ENCODE data around the gene BRF1.

Gene BRF1

DNA sequence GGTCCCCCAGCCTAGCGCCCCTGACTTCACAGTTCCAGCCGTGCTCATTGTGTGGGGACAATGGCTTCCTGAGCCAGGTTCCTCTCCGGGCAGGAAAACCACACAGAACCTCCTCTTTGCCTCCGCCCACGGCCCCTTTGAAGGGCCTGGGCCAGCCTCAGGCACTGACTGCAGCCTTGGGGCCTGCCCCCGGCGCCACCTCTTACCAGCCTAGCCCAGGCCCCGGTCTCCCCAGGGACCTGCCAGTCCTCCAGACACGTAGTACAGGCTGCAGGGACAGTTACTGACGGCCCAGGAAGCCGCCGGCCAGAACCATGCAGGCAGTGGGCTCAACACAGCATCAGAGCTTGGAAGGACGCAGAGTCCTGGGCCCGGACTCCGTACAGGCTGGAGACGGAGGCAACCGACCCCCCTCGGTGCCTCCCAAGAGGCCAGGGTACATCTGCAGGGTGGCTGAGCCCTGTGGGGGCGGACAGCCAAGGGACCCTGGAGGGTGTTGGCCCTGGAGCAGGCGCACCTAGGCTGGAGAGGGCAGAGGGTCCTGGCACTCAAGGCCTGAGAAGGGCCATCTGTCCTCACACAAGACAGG, 98.8 kb downstream of the BRF1 start:
- TF ChIP-seq, protein P1, sequence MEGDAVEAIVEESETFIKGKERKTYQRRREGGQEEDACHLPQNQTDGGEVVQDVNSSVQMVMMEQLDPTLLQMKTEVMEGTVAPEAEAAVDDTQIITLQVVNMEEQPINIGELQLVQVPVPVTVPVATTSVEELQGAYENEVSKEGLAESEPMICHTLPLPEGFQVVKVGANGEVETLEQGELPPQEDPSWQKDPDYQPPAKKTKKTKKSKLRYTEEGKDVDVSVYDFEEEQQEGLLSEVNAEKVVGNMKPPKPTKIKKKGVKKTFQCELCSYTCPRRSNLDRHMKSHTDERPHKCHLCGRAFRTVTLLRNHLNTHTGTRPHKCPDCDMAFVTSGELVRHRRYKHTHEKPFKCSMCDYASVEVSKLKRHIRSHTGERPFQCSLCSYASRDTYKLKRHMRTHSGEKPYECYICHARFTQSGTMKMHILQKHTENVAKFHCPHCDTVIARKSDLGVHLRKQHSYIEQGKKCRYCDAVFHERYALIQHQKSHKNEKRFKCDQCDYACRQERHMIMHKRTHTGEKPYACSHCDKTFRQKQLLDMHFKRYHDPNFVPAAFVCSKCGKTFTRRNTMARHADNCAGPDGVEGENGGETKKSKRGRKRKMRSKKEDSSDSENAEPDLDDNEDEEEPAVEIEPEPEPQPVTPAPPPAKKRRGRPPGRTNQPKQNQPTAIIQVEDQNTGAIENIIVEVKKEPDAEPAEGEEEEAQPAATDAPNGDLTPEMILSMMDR (IDR thresholded peaks at IDR 0.05): no peak

- TF ChIP-seq, protein P1 (IDR thresholded peaks at IDR 0.05): no peak
Measured at GRCh38 chr14:105201156-105201924, 99.5 kb downstream of the BRF1 start.

DNA sequence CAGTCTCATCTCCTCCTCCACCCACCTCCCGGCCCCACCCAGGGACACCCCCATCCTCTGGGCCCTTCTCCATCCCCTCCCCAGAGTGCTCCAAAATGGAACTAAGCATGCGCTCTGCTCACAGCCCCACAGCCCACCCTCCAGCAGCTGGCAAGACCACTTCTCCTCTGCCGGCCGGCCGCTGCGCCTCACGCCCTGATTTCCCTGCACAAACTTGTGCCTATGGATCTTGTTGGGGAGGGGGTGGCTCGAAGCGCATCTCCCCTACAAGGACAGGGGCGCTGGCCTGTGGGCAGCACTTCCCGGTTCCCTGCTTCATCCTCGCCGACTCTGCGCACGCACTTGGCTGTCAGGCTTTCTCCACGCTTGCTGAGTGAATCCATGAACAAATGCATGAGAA, 100.2 kb downstream of the BRF1 start:
- TF ChIP-seq, protein P1 (IDR thresholded peaks at IDR 0.05): no peak

DNA sequence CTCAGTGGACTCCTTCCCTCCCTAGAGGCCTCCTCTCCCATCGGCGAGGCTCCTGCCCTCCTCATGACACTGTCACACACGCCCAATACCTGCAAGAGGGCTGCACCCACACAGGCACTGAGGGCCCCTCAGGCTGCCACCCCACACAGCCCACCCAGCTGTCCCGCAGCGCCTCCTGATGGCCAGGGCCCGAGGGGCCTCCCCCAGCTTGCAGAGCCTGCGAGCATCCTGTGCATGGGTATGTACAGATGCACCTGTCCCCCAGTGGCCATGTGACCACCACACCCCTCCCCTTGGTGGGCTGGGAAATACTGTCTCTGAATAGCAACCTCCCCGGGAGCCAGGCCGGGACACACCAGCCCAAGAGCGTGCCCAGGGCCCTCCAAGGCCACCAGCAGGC, 100.7 kb downstream of the BRF1 start:
- TF ChIP-seq, protein P1 (IDR thresholded peaks at IDR 0.05): no peak

DNA sequence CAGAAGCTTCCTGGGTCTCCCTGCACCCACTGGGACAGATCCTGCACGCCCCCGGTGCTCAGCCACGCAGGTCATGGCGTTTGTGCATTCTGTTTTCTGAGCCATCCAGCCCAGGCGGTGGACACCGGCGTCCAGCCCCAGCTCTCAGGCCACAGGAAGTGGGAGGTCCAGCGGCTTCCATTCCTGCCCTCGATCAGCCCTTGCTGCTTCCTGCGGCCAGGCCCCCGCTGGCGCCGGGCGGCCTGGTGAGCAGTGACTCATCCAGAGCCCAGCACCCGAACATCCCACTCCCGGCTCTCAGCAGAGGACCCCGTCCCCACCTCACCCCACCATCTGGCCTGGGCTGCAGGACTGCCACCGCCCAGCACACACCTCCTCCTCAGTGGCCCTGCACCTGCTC, 101.7 kb downstream of the BRF1 start:
- TF ChIP-seq, protein P1 (IDR thresholded peaks at IDR 0.05): no peak

GRCh38 chr14:105198588-105198987, 102.2 kb downstream of the BRF1 start:
- TF ChIP-seq, protein P1 (IDR thresholded peaks at IDR 0.05): no peak

GRCh38 chr14:105197211-105197641, 103.6 kb downstream of the BRF1 start:
- TF ChIP-seq, protein P1 (IDR thresholded peaks at IDR 0.05): no peak
